SU-DHL-6 (cell line): Measurements from ENCODE around the gene SPECC1.
"Not testable (repeated sequence)": the region's sequence is repeated elsewhere in the genome, so short reads cannot be mapped to it uniquely, and the experiment has no call there.

Source experiments
- H2AFZ ChIP-seq: fragments of 200-600 bp; sonication (generic); 2 replicates; pipeline ENCODE4 v1.6.1; 2014; ENCODE audit warnings: low read depth, mild to moderate bottlenecking, moderate library complexity, mixed read lengths, antibody characterized with exemption, low read length; ENCODE audit not compliant: severe bottlenecking
- H3F3A ChIP-seq: fragments of 200-600 bp; shearing (Covaris generic); 2 replicates; pipeline ENCODE4 v1.6.0; 2016; ENCODE audit warnings: antibody characterized with exemption, mild to moderate bottlenecking; ENCODE audit not compliant: insufficient read depth
- H3K27ac ChIP-seq: fragments of 200-600 bp; sonication (generic); 2 replicates; pipeline ENCODE4 v1.5.1; 2016; ENCODE audit warnings: low read depth, mild to moderate bottlenecking, low read length, moderate library complexity, mixed read lengths
- H3K27me3 ChIP-seq: fragments of 200-600 bp; sonication (generic), shearing (Covaris generic); 2 replicates; pipeline ENCODE4 v1.6.0; 2014; ENCODE audit warnings: mild to moderate bottlenecking, low read length
- H3K36me3 ChIP-seq: fragments of 200-600 bp; sonication (generic); 2 replicates; pipeline ENCODE4 v1.6.1; 2014; ENCODE audit warnings: mild to moderate bottlenecking, low read length, mixed read lengths
- H3K4me2 ChIP-seq: fragments of 300-600, 200-600 bp; shearing (Covaris generic), sonication (generic); 2 replicates; pipeline ENCODE4 v1.6.0; 2014; ENCODE audit warnings: low read length, low read depth, mild to moderate bottlenecking; ENCODE audit not compliant: poor library complexity, severe bottlenecking
- H3K4me3 ChIP-seq: fragments of 200-600 bp; sonication (generic); 2 replicates; pipeline ENCODE4 v1.5.1; 2014; ENCODE audit warnings: antibody characterized with exemption, low read length, mild to moderate bottlenecking, mixed read lengths; ENCODE audit not compliant: insufficient read depth, poor library complexity, severe bottlenecking
- H3K79me2 ChIP-seq: fragments of 200-600 bp; sonication (generic); 2 replicates; pipeline ENCODE4 v1.6.1; 2014; ENCODE audit warnings: mild to moderate bottlenecking, low read length, moderate library complexity; ENCODE audit not compliant: insufficient read depth
- H3K9ac ChIP-seq: fragments of 200-600 bp; sonication (generic); 2 replicates; pipeline ENCODE4 v1.7.0; 2014; ENCODE audit warnings: mild to moderate bottlenecking, low read length
- H3K9me2 ChIP-seq: fragments of 200-600 bp; sonication (generic); replicated peaks from 2 replicates; pipeline ENCODE4 v1.6.1; 2014; ENCODE audit warnings: low read length; ENCODE audit not compliant: insufficient read depth
- H3K9me3 ChIP-seq: fragments of 200-600 bp; sonication (generic); 2 replicates; pipeline ENCODE4 v1.6.1; 2014; ENCODE audit warnings: low read length, mixed read lengths; ENCODE audit not compliant: insufficient read depth
- H4K20me1 ChIP-seq: fragments of 200-600 bp; sonication (generic); 2 replicates; pipeline ENCODE4 v1.6.1; 2014; ENCODE audit warnings: low read depth, mild to moderate bottlenecking, antibody characterized with exemption, low read length, moderate library complexity, mixed read lengths
- CTCF ChIP-seq: fragments of 200-600 bp; sonication (generic); IDR thresholded peaks from one replicate; pipeline ENCODE4 v1.5.1; 2017; ENCODE audit warnings: antibody characterized with exemption, mild to moderate bottlenecking, low read length, moderate library complexity; ENCODE audit not compliant: insufficient read depth, poor library complexity, severe bottlenecking
- EZH2phosphoT487 ChIP-seq: fragments of 200-600 bp; sonication (generic), shearing (Covaris generic); conservative IDR thresholded peaks from 2 replicates; pipeline ENCODE4 v1.6.1; 2018; ENCODE audit warnings: mild to moderate bottlenecking, antibody characterized with exemption, low read length, moderate library complexity, mixed read lengths

Gene SPECC1

GRCh38 chr17:20105539-20106280 lies 96.6 kb downstream of the SPECC1 start:
- Histone ChIP-seq H3K9me3 (no peaks in the 10 kb centered on the region), H3K9me2 (no peaks in the 10 kb centered on the region), H3K27me3 (no peaks in the 10 kb centered on the region), H3K36me3 (no peaks in the 10 kb centered on the region), H3K4me2 (no peak overlapping the region), H2AFZ (no peak overlapping the region), H3F3A (no peaks in the 10 kb centered on the region), H3K79me2 (no peaks in the 10 kb centered on the region), H3K9ac (no peak overlapping the region), H4K20me1 (no peaks in the 10 kb centered on the region), H3K27ac (no peak overlapping the region), H3K4me3 (no peak overlapping the region)
- TF ChIP-seq CTCF (no peak), EZH2phosphoT487 (no peak)

- not testable (repeated sequence) for H3K27me3 ChIP-seq, H3K4me2 ChIP-seq, H3K9me3 ChIP-seq, H3F3A ChIP-seq, H3K36me3 ChIP-seq, H2AFZ ChIP-seq, H3K9ac ChIP-seq, H3K4me3 ChIP-seq, H3K27ac ChIP-seq, H4K20me1 ChIP-seq, H3K9me2 ChIP-seq, H3K79me2 ChIP-seq
Measured at GRCh38 chr17:20106446-20106845, 97.3 kb downstream of the SPECC1 start.

GRCh38 chr17:20109076-20109475 lies 99.9 kb downstream of the SPECC1 start:
- Histone ChIP-seq H3K9me3 (no peaks in the 10 kb centered on the region), H2AFZ (no peak overlapping the region), H3F3A (no peaks in the 10 kb centered on the region), H3K79me2 (no peaks in the 10 kb centered on the region), H3K36me3 (no peaks in the 10 kb centered on the region), H3K27me3 (no peaks in the 10 kb centered on the region), H3K9ac (no peak overlapping the region), H3K27ac (no peak overlapping the region), H3K9me2 (no peaks in the 10 kb centered on the region), H3K4me2 (no peak overlapping the region), H4K20me1 (no peaks in the 10 kb centered on the region), H3K4me3 (no peak overlapping the region)
- no peak for TF ChIP-seq EZH2phosphoT487
- TF ChIP-seq CTCF, result no peak

- no peaks in the 10 kb centered on the region for H3K79me2 ChIP-seq
- no peaks in the 10 kb centered on the region for H3K36me3 ChIP-seq
- no peaks in the 10 kb centered on the region for H3F3A ChIP-seq
- H3K4me2 ChIP-seq, result no peak overlapping the region
- TF ChIP-seq EZH2phosphoT487, result no peak
- TF ChIP-seq CTCF, result no peak
- H3K9ac ChIP-seq, result no peak overlapping the region
- no peaks in the 10 kb centered on the region for H3K9me2 ChIP-seq
- H3K4me3 ChIP-seq, result no peak overlapping the region
- no peak overlapping the region for H3K27ac ChIP-seq
- no peaks in the 10 kb centered on the region for H3K27me3 ChIP-seq
- no peaks in the 10 kb centered on the region for H4K20me1 ChIP-seq
- H3K9me3 ChIP-seq, result no peaks in the 10 kb centered on the region
- no peak overlapping the region for H2AFZ ChIP-seq
Measured at GRCh38 chr17:20111538-20111937, 102.4 kb downstream of the SPECC1 start.
